Thyroid gland (tissue), 4 donors: ENCODE measurements around the gene GKAP1. TPM values are rescaled to one million over a fixed set of nuclear protein-coding genes. Genes with fewer than 3 reads are reported as not detected.
A peak's percentile ranks its signal among the peaks of the same experiment; 100 is the strongest.
"Not testable (repeated sequence)": the region's sequence is repeated elsewhere in the genome, so short reads cannot be mapped to it uniquely, and the experiment has no call there.

Experiments
- DNase-seq, 2 donors: peaks; one replicate each; pipeline ENCODE4 v3.0.0-alpha.2; 2019
- H3K27ac ChIP-seq, 3 donors: fragments of 200-600 bp; sonication (generic); 1 replicate in 2 of 3; 2 replicates in 1 of 3; pipeline ENCODE4 v1.5.1; 2016 to 2019; ENCODE audit warnings: mild to moderate bottlenecking in 1 of 3, moderate library complexity in 1 of 3
- H3K27me3 ChIP-seq: fragments of 200-600 bp; sonication (generic); one replicate; pipeline ENCODE4 v1.5.1; 2019
- H3K36me3 ChIP-seq, 2 donors: fragments of 200-600 bp; sonication (generic); one replicate each; pipeline ENCODE4 v1.5.1; 2016 to 2019
- H3K4me1 ChIP-seq, 2 donors: fragments of 200-600 bp; sonication (generic); one replicate each; pipeline ENCODE4 v1.5.1; 2017 to 2019
- H3K4me3 ChIP-seq, 3 donors: fragments of 200-600 bp; sonication (generic); replicated peaks in 1 of 3; 1 replicate in 2 of 3; 2 replicates in 1 of 3; pipeline ENCODE4 v1.5.1; 2016; ENCODE audit warnings: mild to moderate bottlenecking in 1 of 3
- H3K9me3 ChIP-seq: fragments of 200-600 bp; sonication (generic); one replicate; pipeline ENCODE4 v1.5.1; 2017
- POLR2A ChIP-seq, 2 donors: fragments of 450-650 bp; IDR thresholded peaks; one replicate each; pipeline ENCODE4 v1.6.1; 2017; ENCODE audit warnings: antibody characterized with exemption in 2 of 2, mild to moderate bottlenecking in 2 of 2, moderate library complexity in 1 of 2
- WGBS, 2 donors: methylation state at CpG; one replicate each; pipeline ENCODE4 v1.1.5; 2017; 5-methylcytosine and 5-hydroxymethylcytosine counted together
- intact Hi-C: fragments of 100-400 bp; cut with DNase I; formaldehyde crosslinking; loops from one replicate; pipeline ENCODE4 v1.15.1; 2023
- total RNA-seq, 4 donors: library from RNA; depleted of rRNA; stranded (reverse); fragments of >200 nt; gene quantifications; one replicate each; pipeline ENCODE4 v1.2.3, GENCODE V29; 2016
- TF ChIP-seq, protein P1 (sequence below), 6 experiments: fragments of 200-600 bp in 3 of 6; fragments of 450-650 bp in 3 of 6; sonication (generic) in 3 of 6; IDR thresholded peaks; one replicate each; pipeline ENCODE4 v1.5.1; 2016 to 2019; ENCODE audit warnings: antibody characterized with exemption in 6 of 6, mild to moderate bottlenecking in 2 of 6, inconsistent platforms in 1 of 6, moderate library complexity in 1 of 6

The GKAP1 gene
- 10 to 100 TPM; 15.5 to 24.3 (median 19.0) TPM for total RNA-seq

DNA sequence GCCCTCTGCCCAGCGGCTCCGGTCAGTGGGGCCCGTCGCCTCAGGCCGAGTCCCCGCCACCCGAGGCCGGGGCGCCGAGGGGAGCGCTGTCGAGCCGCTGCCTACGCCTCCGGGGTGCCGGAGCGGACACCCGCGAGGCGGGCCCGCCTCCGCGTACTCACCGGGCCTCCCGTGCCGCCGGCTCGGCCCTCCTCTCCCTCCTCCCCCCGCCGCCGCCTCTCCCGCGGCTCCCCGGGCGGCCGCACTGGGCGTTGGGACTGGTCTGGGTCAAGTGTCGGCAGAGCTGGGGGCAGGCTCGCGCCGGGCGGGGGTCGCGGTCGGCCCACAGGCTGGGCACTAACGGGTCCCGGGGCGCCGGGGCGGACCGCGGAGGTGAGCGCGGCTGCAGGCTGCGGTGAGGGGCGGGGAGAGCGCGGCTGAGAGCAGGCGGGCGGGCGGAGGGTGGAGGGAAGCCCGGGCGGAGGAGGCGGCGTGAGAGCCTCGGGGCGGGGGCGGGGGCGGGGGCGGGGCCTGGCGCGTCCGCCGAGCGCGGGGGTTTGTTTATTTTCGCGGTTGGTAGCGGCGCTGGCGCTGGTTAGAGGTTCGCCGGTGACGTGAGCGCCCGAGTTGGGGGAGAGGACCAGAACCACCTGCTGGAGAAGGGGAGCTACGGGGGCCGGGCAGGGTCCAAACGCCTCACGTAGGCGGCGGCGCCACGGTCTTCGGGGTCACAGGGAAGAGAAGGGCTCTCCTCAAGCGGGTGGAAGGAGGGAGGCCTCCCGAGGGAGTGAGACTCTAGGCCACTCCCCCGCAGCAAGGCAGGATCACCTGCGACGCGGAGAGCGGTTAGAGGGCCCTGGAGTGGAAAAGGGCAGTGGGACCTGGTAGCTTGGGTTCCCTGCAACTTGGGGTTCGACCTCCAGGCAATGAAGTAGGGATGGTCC is at the start of gene GKAP1:
Gene GKAP1 (minus strand): TSS at position 414 of the 923 bp plus-strand sequence. CDS start 11,252 bp downstream, outside the sequence.
- DNase-seq: peak; percentile 85 to 89
- H3K9me3 ChIP-seq, H3K36me3 ChIP-seq, H3K27me3 ChIP-seq, H3K4me1 ChIP-seq, intact Hi-C loops: not testable (repeated sequence)
- peak in 1 of 2 donors; percentile 50 for TF ChIP-seq POLR2A (IDR thresholded peaks at IDR 0.05)
- TF ChIP-seq, protein P1, sequence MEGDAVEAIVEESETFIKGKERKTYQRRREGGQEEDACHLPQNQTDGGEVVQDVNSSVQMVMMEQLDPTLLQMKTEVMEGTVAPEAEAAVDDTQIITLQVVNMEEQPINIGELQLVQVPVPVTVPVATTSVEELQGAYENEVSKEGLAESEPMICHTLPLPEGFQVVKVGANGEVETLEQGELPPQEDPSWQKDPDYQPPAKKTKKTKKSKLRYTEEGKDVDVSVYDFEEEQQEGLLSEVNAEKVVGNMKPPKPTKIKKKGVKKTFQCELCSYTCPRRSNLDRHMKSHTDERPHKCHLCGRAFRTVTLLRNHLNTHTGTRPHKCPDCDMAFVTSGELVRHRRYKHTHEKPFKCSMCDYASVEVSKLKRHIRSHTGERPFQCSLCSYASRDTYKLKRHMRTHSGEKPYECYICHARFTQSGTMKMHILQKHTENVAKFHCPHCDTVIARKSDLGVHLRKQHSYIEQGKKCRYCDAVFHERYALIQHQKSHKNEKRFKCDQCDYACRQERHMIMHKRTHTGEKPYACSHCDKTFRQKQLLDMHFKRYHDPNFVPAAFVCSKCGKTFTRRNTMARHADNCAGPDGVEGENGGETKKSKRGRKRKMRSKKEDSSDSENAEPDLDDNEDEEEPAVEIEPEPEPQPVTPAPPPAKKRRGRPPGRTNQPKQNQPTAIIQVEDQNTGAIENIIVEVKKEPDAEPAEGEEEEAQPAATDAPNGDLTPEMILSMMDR (IDR thresholded peaks at IDR 0.05): peak in 3 of 6 experiments; percentile 21 to 40 (median 27)
- peak within 1 kb of the TSS; percentile 33 to 69 (median 46) for H3K4me3 ChIP-seq
- WGBS, 2 donors: 1 to 5% methylated on average over 12 to 14 of the region's 103 CpGs
- H3K27ac ChIP-seq: peak within 1 kb of the TSS; percentile 73 to 87 (median 86)

DNA sequence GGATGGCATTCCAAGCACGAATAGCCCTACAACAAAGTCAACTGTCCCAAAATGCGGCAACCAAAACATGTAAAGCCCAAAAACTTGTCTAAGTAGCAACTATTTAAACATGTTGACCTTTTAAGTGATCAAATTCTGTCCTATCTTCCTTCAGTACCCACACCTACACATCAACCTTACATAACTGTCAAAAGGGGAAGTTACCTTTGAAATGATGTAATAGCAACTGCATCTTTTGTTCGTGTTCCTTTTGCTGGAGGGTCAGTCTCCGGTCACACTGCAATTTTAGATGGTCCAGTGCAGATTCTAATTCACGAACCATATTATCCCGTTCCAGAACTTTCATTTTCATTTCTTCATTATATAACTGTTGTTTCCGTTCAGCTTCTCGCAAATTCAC is 32.3 kb upstream of the GKAP1 start:
- H3K27ac ChIP-seq, DNase-seq, H3K27me3 ChIP-seq, H3K4me1 ChIP-seq, H3K4me3 ChIP-seq, H3K9me3 ChIP-seq, intact Hi-C loops, H3K36me3 ChIP-seq: not testable (repeated sequence)
- WGBS, 2 donors: 92 to 96% methylated on average over 8 of the region's 8 CpGs

DNA sequence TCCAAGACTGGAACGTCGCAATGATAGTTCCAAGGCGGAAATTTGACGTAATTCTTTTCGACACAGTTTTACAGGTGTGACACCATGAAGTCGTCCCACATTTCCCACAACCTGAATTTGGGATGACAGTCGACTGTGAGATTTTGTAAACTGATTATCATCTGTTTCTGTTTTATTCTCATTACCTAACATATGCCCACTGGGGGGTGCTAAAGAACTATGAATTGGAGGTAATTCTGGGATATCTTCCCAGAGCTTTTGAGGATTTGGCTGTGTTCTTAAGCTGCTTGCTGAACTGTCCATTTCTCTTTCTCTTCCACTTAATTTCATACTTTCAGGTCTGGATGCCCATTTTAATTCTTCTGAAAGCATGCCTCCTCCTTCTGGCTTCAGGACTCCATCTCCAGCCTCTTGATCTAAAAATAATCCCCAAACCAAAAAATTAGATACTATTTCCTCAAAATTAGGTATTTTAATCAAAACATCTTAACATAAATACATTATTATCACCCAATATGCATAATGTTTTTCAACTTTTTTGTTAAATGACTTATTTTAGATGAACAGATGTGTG is 19.6 kb upstream of the GKAP1 start:
- H3K9me3 ChIP-seq, H3K4me3 ChIP-seq, H3K27ac ChIP-seq, H3K27me3 ChIP-seq, H3K4me1 ChIP-seq, DNase-seq, intact Hi-C loops, H3K36me3 ChIP-seq: not testable (repeated sequence)
- 79 to 82% methylated on average over 7 of the region's 7 CpGs for WGBS, 2 donors
- TF ChIP-seq, protein P1 (IDR thresholded peaks at IDR 0.05): peak in 1 of 6 experiments; percentile 10

DNA sequence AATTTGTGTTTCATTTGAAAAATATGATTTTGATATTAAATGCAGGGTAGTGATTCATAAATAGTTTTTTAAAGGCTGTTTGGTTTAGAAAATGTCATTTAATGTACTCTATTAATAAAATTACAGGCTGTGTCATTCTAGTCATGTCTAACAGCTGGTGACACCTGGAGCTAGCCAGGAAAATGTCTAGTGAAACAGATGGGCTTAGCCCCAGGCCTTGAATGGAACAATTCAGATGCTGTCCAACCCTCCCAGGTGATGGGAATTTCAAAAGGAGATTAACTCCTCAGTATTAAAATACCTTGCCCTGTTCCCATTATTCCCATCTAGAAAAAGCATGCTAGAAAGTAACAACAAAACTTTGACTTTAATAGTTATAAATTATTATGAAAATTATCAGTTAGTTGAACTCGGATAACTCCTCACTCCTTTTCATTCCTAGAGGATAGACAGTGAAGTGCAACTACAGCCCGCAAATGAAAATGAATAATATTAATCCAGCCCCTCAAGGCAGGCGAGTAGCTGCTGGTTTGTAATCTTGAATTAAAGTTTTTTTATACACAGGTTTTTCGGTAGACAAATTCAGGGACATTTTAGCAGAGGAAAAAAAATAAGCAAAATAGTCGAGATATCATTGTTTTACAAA is 13.0 kb upstream of the GKAP1 start:
- 84 to 92% methylated on average over 5 of the region's 5 CpGs for WGBS, 2 donors
- H3K4me3 ChIP-seq, intact Hi-C loops, DNase-seq, H3K4me1 ChIP-seq, H3K9me3 ChIP-seq, H3K27me3 ChIP-seq, H3K36me3 ChIP-seq, H3K27ac ChIP-seq: not testable (repeated sequence)

DNA sequence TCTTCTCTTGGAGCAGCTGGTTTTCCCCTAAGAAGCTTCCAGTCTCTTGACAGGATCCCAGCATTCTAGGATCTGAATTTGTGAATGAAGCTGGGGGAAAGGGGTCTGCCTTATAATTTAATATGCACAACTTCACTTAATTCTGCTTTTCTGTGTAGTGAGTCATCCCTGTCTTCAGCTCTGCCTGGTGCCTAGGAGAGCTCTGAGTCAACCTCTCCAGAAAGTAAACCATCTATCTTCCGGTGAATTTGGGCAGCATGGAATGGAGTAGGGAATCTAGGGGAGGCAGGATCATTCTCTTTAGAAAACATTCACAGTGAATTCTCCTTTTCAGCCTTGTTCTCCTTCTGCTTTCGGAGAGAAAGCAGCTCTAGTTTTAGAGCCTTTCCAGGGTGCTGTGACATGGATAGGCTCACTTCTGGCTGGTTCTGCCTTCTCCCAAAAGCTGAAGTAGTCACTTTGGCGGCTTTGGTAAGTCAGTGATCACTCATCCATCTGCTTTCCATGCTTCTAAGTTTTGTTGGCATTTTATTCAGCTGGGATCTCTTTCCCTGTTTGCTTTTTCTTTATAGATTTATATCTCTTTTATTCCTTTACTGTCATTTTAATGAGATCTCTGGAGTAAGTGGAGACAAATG is 7.5 kb upstream of the GKAP1 start:
- H3K4me3 ChIP-seq, H3K27me3 ChIP-seq, H3K4me1 ChIP-seq, H3K9me3 ChIP-seq, DNase-seq, intact Hi-C loops, H3K27ac ChIP-seq, H3K36me3 ChIP-seq: not testable (repeated sequence)
- WGBS, 2 donors: 85 to 95% methylated on average over 3 of the region's 3 CpGs

DNA sequence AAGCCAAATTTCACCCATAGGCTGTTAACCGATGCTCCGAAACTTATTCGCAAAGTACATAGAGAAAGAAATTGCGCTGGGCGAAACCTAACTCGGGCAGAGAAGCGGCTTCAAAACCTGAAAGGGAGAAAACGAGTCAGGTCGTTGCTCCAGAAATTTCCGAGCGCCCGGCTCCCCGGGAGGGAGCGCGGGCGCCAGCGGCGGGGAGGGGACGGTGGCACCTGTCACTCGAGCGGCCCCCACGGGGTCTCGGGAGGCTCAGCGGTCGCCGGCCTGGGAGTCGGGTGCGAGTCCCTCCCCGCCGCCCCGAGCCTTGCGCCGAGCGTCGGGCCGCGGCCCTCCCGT is 586 bp downstream of the GKAP1 start:
- DNase-seq: peak in 1 of 2 donors; percentile 24
- intact Hi-C loops, H3K9me3 ChIP-seq, H3K27me3 ChIP-seq, H3K4me1 ChIP-seq, H3K36me3 ChIP-seq: not testable (repeated sequence)
- 0% methylated on average over 7 to 16 of the region's 38 CpGs for WGBS, 2 donors
- Histone ChIP-seq H3K4me3 (peak overlapping the region; percentile 33 to 69 (median 46)), H3K27ac (peak overlapping the region; percentile 73 to 87 (median 86))

DNA sequence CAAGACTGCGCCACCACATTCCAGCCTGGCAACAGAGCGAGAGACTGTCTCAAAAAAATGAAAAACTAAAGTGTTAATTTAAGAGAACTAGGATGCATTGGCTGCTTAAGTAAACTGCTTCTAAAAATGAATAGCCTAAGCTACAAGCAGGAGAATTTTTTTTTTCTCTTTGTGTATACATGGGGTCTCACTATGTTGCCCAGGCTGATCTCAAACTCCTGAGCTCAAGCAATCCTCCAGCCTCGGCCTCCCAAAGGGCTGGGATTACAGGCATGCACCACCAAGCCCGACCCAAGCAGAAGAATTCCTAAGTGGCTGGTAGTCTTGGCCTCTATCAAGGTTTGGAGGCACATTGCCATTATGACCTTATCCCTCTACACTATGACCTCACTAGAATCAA is 2.4 kb downstream of the GKAP1 start:
- WGBS, 2 donors: 95 to 100% methylated on average over 4 of the region's 4 CpGs
- DNase-seq, H3K36me3 ChIP-seq, H3K27ac ChIP-seq, H3K9me3 ChIP-seq, intact Hi-C loops, H3K27me3 ChIP-seq, H3K4me3 ChIP-seq, H3K4me1 ChIP-seq: not testable (repeated sequence)

DNA sequence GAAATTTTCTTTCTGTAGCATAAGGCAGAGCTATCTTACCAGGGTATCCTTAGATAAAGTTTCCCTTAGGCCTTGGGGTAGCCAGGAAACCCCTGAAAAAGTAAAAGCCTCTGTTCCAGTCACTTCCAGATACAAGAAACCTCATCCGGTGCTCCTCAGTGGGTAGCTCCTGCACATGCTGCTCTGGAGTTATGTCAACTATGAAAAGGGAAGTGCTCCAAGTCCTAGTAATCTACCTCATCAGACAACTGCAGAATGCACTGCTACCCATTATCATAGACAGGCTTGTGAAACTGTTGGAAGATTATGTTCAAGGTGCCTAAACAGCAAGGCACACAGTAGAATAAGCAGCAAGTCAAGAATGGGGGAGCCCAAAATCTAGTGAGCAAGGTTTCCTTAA is 8.4 kb downstream of the GKAP1 start:
- H3K4me3 ChIP-seq, DNase-seq, intact Hi-C loops, H3K27ac ChIP-seq, H3K36me3 ChIP-seq, H3K27me3 ChIP-seq, H3K4me1 ChIP-seq, H3K9me3 ChIP-seq: not testable (repeated sequence)
- 38 to 94% methylated on average over 1 of the region's 1 CpG for WGBS, 2 donors

DNA sequence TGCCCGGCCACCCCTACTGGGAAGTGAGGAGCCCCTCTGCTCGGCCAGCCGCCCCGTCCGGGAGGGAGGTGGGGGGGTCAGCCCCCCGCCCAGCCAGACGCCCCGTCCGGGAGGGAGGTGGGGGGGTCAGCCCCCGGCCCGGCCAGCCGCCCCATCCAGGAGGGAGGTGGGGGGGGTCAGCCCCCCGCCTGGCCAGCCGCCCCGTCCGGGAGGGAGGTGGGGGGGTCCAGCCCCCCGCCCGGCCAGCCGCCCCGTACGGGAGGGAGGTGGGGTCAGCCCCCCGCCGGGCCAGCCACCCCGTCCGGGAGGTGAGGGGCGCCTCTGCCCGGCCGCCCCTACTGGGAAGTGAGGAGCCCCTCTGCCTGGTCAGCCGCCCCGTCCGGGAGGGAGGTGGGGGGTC is 13.1 kb downstream of the GKAP1 start:
- H3K27ac ChIP-seq, H3K27me3 ChIP-seq, intact Hi-C loops, H3K36me3 ChIP-seq, H3K9me3 ChIP-seq, H3K4me1 ChIP-seq, DNase-seq, H3K4me3 ChIP-seq: not testable (repeated sequence)
- WGBS, 2 donors: no CpG with 5 or more reads among the region's 31 CpGs

DNA sequence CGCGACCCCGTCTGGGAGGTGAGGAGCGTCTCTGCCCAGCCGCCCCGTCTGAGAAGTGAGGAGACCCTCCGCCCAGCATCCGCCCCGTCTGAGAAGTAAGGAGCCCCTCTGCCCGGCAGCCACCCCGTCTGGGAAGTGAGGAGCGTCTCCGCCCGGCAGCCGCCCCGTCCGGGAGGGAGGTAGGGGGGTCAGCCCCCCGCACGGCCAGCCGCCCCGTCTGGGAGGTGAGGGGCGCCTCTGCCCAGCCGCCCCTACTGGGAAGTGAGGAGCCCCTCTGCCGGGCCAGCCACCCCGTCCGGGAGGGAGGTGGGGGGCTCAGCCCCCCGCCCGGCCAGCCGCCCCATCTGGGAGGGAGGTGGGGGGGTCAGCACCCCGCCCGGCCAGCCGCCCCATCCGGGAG is 13.6 kb downstream of the GKAP1 start:
- DNase-seq, H3K4me1 ChIP-seq, H3K4me3 ChIP-seq, H3K9me3 ChIP-seq, H3K27me3 ChIP-seq, intact Hi-C loops, H3K36me3 ChIP-seq, H3K27ac ChIP-seq: not testable (repeated sequence)
- no CpG with 5 or more reads among the region's 33 CpGs for WGBS, 2 donors
